HUES6 (cell line): ENCODE data around the gene SGPP2.
"Not testable (repeated sequence)": the region's sequence is repeated elsewhere in the genome, so short reads cannot be mapped to it uniquely, and the experiment has no call there.

ENCODE experiments used
- H3K27ac ChIP-seq: 2 replicates; pipeline ENCODE4 v1.7.0; 2013; ENCODE audit warnings: low read depth, mild to moderate bottlenecking, low read length, inconsistent platforms
- H3K27me3 ChIP-seq: 2 replicates; pipeline ENCODE4 v1.6.1; 2013; ENCODE audit warnings: low read length; ENCODE audit not compliant: control insufficient read depth, insufficient read depth
- H3K36me3 ChIP-seq: 2 replicates; pipeline ENCODE4 v1.6.1; 2013; ENCODE audit warnings: low read length; ENCODE audit not compliant: control insufficient read depth, insufficient read depth
- H3K4me1 ChIP-seq: 2 replicates; pipeline ENCODE4 v1.6.1; 2013; ENCODE audit warnings: low read length; ENCODE audit not compliant: control insufficient read depth, insufficient read depth
- H3K4me3 ChIP-seq: 2 replicates; pipeline ENCODE4 v1.5.1; 2013; ENCODE audit warnings: low read depth, low read length
- H3K9ac ChIP-seq: one replicate; pipeline ENCODE4 v1.6.1; 2013; ENCODE audit warnings: mild to moderate bottlenecking, low read length
- H3K9me3 ChIP-seq: 2 replicates; pipeline ENCODE4 v1.6.1; 2013; ENCODE audit warnings: low read depth, low read length; ENCODE audit not compliant: control insufficient read depth, insufficient read depth

Gene SGPP2

DNA sequence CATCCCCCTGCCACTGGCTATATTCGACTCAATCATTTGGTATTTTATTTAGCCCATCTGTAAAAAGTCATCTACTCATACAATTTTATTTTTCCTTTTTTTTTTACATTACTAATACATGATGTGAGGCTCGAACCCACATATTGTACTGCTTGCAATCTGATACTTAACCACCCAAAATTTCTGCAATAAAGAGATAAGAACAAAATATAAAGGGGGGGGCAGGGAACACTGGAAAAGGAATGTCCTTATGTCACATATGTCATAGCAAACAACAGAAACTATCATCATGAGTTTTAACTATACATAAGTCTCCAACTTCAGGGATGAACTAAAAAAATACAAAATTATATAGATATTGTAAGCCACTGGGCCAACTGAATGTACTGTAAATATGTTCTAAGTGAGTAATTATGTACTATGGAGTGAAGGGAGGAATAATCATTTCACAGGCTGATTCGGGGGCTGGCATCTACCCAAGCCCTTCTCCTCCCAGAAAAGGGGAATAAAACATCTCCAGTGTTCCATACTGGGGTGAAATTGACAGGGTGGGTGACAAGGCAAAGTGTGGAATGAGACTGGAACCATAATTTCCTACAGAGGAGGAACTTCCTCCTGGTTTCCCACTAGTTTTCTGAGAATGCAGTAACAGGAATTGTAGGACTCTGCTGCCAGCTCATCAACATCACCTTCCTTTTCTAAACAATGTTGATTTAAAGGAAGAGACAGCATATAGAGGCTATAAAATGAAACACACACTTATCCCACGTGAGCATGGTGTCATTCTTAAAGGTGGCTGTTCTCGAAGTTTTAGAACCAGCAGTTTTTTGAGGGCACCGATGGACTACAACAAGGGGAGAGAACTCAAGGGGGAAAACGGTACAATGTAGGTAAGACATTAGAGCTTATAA, 152.1 kb downstream of the SGPP2 start:
- no peak overlapping the region for H3K27ac ChIP-seq
- no peaks in the 10 kb centered on the region for H3K9me3 ChIP-seq
- peaks cover 6% of the 10 kb centered on the region; the same call in 1 of the 2 replicates for H3K4me1 ChIP-seq
- H3K36me3 ChIP-seq = peaks cover 4% of the 10 kb centered on the region
- no peaks in the 10 kb centered on the region for H3K27me3 ChIP-seq
- no peak overlapping the region for H3K9ac ChIP-seq
- H3K4me3 ChIP-seq = no peak overlapping the region

DNA sequence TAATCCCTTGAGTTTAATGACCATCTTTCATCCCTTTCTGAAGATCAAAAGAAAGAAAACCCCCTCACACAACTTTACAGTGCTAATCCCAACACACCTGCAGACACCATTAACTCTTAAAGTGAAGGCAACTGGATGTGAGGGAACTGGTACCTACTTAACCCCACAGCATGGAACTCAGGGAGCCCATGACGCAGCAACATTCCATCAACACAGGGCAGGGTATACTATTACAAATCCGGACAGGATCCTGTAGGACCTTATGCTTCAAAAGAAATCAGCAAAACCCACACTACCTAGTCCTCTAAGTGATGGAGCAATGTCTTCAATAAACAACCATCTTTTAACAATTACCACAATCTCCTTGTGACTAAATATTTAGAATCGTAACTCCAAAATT, 153.0 kb downstream of the SGPP2 start:
- no peaks in the 10 kb centered on the region for H3K9me3 ChIP-seq
- no peaks in the 10 kb centered on the region for H3K27me3 ChIP-seq
- H3K36me3 ChIP-seq = peaks cover 3% of the 10 kb centered on the region; the same call in 1 of the 2 replicates
- no peak overlapping the region for H3K4me3 ChIP-seq
- H3K4me1 ChIP-seq = peaks cover 6% of the 10 kb centered on the region; the same call in 1 of the 2 replicates
- H3K9ac ChIP-seq = no peak overlapping the region
- H3K27ac ChIP-seq = no peak overlapping the region

DNA sequence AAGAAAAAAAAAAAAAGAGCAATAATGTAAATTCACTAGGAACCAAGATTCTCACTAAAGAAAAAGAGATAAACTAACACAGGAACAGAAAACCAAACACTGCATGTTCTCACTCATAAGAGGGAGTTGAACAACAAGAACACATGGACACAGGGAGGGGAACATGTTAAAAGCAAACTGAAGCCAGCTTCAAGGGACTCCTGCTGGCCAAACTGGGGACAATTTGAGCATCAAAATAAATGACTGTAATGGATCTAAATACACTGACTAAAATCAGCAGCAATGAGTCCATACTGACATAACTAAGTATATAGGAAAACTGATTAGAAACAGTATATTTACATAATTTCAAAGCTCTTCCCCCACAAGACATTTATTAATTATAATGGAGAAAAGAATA, 158.6 kb downstream of the SGPP2 start:
- Histone ChIP-seq H3K27me3 (no peaks in the 10 kb centered on the region), H3K36me3 (peaks cover 22% of the 10 kb centered on the region), H3K9ac (no peak overlapping the region), H3K4me3 (no peak overlapping the region), H3K4me1 (no peaks in the 10 kb centered on the region), H3K27ac (no peak overlapping the region), H3K9me3 (peaks cover 10% of the 10 kb centered on the region)

DNA sequence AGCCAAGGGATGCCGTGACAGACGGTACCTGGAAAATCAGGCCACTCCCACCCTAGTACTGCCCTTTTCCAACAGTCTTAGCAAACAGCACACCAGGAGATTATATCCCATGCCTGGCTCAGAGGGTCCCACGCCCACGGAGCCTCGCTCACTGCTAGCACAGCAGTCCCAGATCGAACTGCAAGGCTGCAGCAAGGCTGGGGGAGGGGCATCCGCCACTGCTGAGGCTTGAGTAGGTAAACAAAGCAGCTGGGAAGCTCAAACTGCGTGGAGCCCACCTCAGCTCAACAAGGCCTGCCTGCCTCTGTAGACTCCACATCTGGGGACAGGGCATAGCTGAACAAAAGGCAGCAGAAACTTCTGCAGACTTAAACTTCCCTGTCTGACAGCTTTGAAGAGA, 160.2 kb downstream of the SGPP2 start:
- not testable (repeated sequence) for H3K4me1 ChIP-seq, H3K9ac ChIP-seq, H3K27ac ChIP-seq, H3K4me3 ChIP-seq, H3K27me3 ChIP-seq
- H3K9me3 ChIP-seq = peaks cover 10% of the 10 kb centered on the region
- peaks cover 22% of the 10 kb centered on the region for H3K36me3 ChIP-seq

DNA sequence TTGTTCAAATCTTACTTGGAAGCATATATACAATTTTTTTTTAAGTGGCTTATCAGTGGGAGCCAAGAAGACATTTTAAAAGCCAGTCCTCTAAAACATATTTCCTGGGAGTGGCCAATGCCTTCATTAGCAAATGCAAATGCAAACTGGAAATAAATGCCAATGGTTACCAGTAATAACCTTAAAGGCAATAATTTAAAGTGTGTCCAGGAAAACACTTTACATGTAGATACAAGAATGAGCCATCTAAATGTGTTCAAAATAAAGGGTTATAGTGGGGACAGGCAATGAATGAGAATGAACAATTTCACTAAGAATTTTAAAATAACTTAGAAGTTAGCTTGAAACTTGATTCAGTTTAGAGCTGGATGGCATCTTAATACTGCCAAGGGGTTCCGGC, 167.3 kb downstream of the SGPP2 start:
- H3K4me3 ChIP-seq = no peak overlapping the region
- no peak overlapping the region for H3K27ac ChIP-seq
- H3K9ac ChIP-seq = no peak overlapping the region
- H3K27me3 ChIP-seq = no peaks in the 10 kb centered on the region
- H3K9me3 ChIP-seq = no peaks in the 10 kb centered on the region
- H3K36me3 ChIP-seq = peaks cover 44% of the 10 kb centered on the region
- H3K4me1 ChIP-seq = no peaks in the 10 kb centered on the region

DNA sequence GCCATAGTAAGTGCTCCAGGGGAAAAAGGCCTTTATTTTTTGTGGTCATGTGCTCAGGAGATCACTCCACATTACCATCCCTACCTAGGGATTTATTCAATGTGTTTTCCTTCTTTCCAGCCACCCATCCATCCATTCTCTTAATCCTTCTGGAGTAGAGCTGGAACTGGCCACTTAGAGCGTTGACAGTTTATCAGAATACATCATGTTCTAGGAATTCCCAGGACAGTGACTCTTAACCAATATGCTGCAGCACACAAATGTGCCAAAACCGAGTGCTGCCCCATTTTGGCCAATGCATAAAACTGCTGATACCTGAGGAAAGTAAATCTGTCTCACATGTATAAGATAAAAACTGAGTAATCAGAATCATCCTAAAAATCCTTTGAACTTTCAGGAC, 167.8 kb downstream of the SGPP2 start:
- Histone ChIP-seq H3K9me3 (no peaks in the 10 kb centered on the region), H3K36me3 (peaks cover 49% of the 10 kb centered on the region), H3K4me3 (no peak overlapping the region), H3K27ac (no peak overlapping the region), H3K27me3 (no peaks in the 10 kb centered on the region), H3K4me1 (no peaks in the 10 kb centered on the region), H3K9ac (no peak overlapping the region)

DNA sequence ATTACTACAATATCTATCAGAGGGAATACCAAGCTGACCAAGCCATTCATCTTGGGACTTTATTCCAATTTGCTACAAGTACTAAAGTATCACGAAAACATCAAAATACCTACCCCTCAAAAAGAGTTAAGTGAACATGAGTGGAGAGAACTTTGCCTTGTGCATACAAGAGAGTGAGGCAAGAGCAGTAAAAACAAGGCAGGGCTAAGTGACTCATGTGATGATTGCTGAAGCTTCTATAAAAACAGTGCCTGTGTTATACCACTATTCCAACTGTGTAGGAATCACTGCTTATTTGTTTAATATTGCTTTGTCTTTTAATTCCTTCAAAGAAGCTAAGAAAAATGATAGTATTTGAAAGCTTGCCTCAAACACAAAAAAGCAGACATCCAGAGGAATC, 170.3 kb downstream of the SGPP2 start:
- no peak overlapping the region for H3K27ac ChIP-seq

DNA sequence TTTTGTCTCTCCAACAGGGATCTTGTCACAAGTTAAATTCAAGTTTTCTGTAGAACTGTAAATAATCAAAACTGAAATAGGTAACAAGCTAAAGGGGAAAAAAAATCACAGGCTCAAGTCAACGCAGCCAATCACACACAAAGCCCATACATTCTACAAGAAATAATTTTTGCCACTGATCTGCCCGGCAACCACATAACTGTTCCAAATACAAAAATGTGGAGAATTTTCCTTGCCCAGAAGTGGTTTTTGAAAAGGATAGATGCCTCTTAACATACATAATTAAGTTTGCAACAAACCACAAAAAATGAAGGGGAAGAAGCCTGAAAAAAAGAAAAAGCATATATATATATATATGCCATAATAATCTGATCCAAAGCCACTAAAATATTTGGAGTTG, 171.2 kb downstream of the SGPP2 start:
- H3K4me1 ChIP-seq = no peaks in the 10 kb centered on the region
- H3K9me3 ChIP-seq = no peaks in the 10 kb centered on the region
- no peak overlapping the region for H3K9ac ChIP-seq
- no peak overlapping the region for H3K27ac ChIP-seq
- H3K27me3 ChIP-seq = no peaks in the 10 kb centered on the region
- no peak overlapping the region for H3K4me3 ChIP-seq
- peaks cover 69% of the 10 kb centered on the region for H3K36me3 ChIP-seq

More for the DNA sequence above, 170.3 kb downstream of the SGPP2 start:
- H3K4me1 ChIP-seq = no peaks in the 10 kb centered on the region
- no peaks in the 10 kb centered on the region for H3K27me3 ChIP-seq
- no peak overlapping the region for H3K4me3 ChIP-seq
- no peak overlapping the region for H3K9ac ChIP-seq
- H3K36me3 ChIP-seq = peaks cover 68% of the 10 kb centered on the region
- no peaks in the 10 kb centered on the region for H3K9me3 ChIP-seq

DNA sequence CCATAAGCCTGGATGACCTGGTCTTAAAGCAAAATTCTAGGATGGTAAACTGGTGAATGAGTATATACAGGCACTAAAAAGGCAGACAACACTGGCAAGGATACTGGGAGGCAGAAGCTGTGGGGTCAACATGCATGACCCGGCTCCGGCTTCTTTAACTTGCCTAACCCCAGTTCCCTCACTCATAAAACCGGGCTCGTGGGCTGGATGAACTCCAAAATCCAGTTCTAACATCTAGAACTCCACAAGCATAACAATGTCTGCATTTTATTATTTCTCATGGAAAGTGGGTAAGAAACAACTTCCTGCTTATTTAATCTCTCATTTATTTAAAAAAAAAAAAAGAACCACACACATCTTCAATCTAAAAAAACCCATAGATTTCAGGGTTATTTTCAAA, 174.3 kb downstream of the SGPP2 start:
- Histone ChIP-seq H3K27ac (no peak overlapping the region), H3K9me3 (no peaks in the 10 kb centered on the region), H3K27me3 (no peaks in the 10 kb centered on the region), H3K4me3 (no peak overlapping the region), H3K9ac (no peak overlapping the region), H3K4me1 (no peaks in the 10 kb centered on the region), H3K36me3 (peaks cover 46% of the 10 kb centered on the region)

DNA sequence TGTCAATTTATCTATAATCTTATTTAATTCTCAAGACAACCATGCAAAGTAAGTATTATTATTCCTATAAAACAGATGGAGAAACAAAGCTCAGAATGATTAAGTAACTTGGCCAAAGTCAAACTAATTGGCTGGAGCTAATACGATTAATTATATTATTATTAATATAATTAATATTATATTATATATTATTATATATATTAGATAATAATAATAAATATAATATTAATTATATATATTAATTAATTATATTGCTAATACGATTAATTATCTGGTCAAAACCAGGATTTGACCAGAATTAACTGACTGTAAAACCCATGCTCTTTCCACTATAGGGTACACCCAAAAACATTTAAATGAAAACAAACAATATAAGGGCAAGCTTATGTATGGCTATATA, 179.2 kb downstream of the SGPP2 start:
- no peak overlapping the region for H3K27ac ChIP-seq
- H3K36me3 ChIP-seq = peaks cover 20% of the 10 kb centered on the region

DNA sequence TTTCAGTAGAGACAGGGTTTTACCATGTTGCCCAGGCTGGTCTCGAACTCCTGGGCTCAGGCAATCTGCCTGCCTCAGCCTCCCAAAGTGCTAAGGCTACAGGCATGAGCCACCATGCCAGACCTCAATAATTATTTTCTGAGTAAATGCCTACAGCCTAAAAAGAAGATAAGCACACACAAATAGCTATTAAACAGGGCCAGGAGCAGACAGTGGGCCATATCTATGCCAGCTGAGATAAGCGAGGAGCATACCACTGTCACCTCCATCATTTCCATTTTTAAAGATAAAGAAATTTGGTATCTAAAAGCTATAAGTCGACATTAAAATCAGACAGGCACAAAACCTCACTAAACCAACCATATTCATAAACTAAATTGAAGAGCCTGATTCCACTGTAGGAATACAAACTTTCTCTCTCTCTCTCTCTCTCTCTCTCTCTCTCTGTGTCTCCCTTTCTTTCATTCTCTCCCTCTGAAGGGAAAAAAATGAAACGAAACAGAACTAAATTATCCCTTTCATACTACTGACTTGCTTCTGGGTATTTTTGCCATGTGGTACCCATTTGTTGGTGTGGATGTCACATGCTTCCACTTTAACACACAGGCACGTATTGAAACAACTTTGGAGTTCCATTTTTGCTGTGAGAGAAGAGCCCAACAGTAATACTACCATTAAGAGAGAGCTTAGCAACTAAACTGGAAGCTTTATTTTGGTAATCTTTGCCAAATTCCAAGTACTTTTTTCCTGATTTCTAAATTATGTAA, 180.6 kb downstream of the SGPP2 start:
- H3K36me3 ChIP-seq = peaks cover 11% of the 10 kb centered on the region
- no peaks in the 10 kb centered on the region for H3K4me1 ChIP-seq
- no peak overlapping the region for H3K9ac ChIP-seq
- no peaks in the 10 kb centered on the region for H3K9me3 ChIP-seq
- no peak overlapping the region for H3K27ac ChIP-seq
- H3K27me3 ChIP-seq = no peaks in the 10 kb centered on the region
- H3K4me3 ChIP-seq = no peak overlapping the region

More for the DNA sequence above, 179.2 kb downstream of the SGPP2 start:
- H3K9ac ChIP-seq = no peak overlapping the region
- no peaks in the 10 kb centered on the region for H3K4me1 ChIP-seq
- no peaks in the 10 kb centered on the region for H3K27me3 ChIP-seq
- H3K4me3 ChIP-seq = no peak overlapping the region
- H3K9me3 ChIP-seq = no peaks in the 10 kb centered on the region
